GM23338 (cell line): ENCODE measurements around the gene SLC12A6. TPM values are rescaled to one million over a fixed set of nuclear protein-coding genes. Genes with fewer than 3 reads are reported as not detected.

ENCODE experiments used
- ATAC-seq: fragments of 200-7000 bp; cut with Tn5 transposase; 3 replicates; pipeline ENCODE4 v1.9.1; 2020
- DNase-seq: peaks from one replicate; pipeline ENCODE4 v3.0.0-alpha.2; 2015; ENCODE audit warnings: low spot score
- H2AFZ ChIP-seq: fragments of 200-600 bp; sonication (generic); 2 replicates; pipeline ENCODE4 v1.8.0; 2016; ENCODE audit warnings: antibody characterized with exemption, mild to moderate bottlenecking, moderate library complexity
- H3F3A ChIP-seq: fragments of 200-600 bp; sonication (generic); replicated peaks from 2 replicates; pipeline ENCODE4 v1.8.0; 2017; ENCODE audit warnings: antibody characterized with exemption, mixed run types, low read depth
- H3K27ac ChIP-seq: fragments of 200-600 bp; sonication (generic); 2 replicates; pipeline ENCODE4 v1.6.1; 2016; ENCODE audit warnings: low read depth
- H3K27me3 ChIP-seq: fragments of 200-600 bp; sonication (generic); 2 replicates; pipeline ENCODE4 v1.8.0; 2016; ENCODE audit warnings: mild to moderate bottlenecking, mixed run types, moderate library complexity; ENCODE audit not compliant: insufficient read depth
- H3K36me3 ChIP-seq: fragments of 200-600 bp; sonication (generic); 2 replicates; pipeline ENCODE4 v1.8.0; 2016; ENCODE audit warnings: mild to moderate bottlenecking; ENCODE audit not compliant: insufficient read depth
- H3K4me1 ChIP-seq: fragments of 200-600 bp; sonication (generic); 2 replicates; pipeline ENCODE4 v1.8.0; 2016; ENCODE audit warnings: mild to moderate bottlenecking, moderate library complexity; ENCODE audit not compliant: insufficient read depth
- H3K4me2 ChIP-seq: fragments of 200-600 bp; sonication (generic); 2 replicates; pipeline ENCODE4 v1.7.1; 2017; ENCODE audit warnings: mixed run types
- H3K4me3 ChIP-seq: fragments of 200-600 bp; sonication (generic); 2 replicates; pipeline ENCODE4 v1.6.1; 2016; ENCODE audit warnings: mixed run types
- H3K79me2 ChIP-seq: fragments of 200-600 bp; sonication (generic); replicated peaks from 2 replicates; pipeline ENCODE4 v1.8.0; 2017; ENCODE audit warnings: mild to moderate bottlenecking; ENCODE audit not compliant: insufficient read depth
- H3K9me2 ChIP-seq: fragments of 200-600 bp; sonication (generic); 2 replicates; pipeline ENCODE4 v1.8.0; 2017; ENCODE audit not compliant: insufficient read depth
- H4K20me1 ChIP-seq: fragments of 200-600 bp; sonication (generic); replicated peaks from 2 replicates; pipeline ENCODE4 v1.8.0; 2017; ENCODE audit warnings: mild to moderate bottlenecking; ENCODE audit not compliant: insufficient read depth
- H3K27ac Mint-ChIP-seq: 2 replicates; pipeline ENCODE4 v1.8.0; 2020; ENCODE audit warnings: inconsistent platforms, mild to moderate bottlenecking, moderate library complexity, mixed read lengths
- H3K27me3 Mint-ChIP-seq: 3 replicates; pipeline ENCODE4 v1.8.0; 2022; ENCODE audit warnings: low read depth, mild to moderate bottlenecking, moderate library complexity, mixed read lengths, inconsistent platforms; ENCODE audit not compliant: insufficient read depth, poor library complexity
- H3K36me3 Mint-ChIP-seq: 3 replicates; pipeline ENCODE4 v1.8.0; 2021; ENCODE audit warnings: low read depth, mild to moderate bottlenecking, inconsistent platforms, moderate library complexity, mixed read lengths
- H3K4me1 Mint-ChIP-seq: 3 replicates; pipeline ENCODE4 v1.8.0; 2020; ENCODE audit warnings: mild to moderate bottlenecking, inconsistent platforms, mixed read lengths
- H3K4me3 Mint-ChIP-seq: 3 replicates; pipeline ENCODE4 v1.8.0; 2021; ENCODE audit warnings: moderate library complexity, mild to moderate bottlenecking, inconsistent platforms, mixed read lengths
- H3K9me3 Mint-ChIP-seq: 3 replicates; pipeline ENCODE4 v1.8.0; 2020; ENCODE audit warnings: moderate library complexity, mild to moderate bottlenecking, inconsistent platforms, mixed read lengths
- CREB1 ChIP-seq: fragments of 250-450 bp; sonication (Bioruptor Pico); IDR thresholded peaks from 2 replicates; pipeline ENCODE4 v1.5.0; 2020; ENCODE audit warnings: low read depth, mild to moderate bottlenecking, moderate library complexity
- ETS1 ChIP-seq: IDR thresholded peaks from 2 replicates; pipeline ENCODE4 v1.6.1; 2016; ENCODE audit warnings: antibody characterized with exemption
- NANOG ChIP-seq: IDR thresholded peaks from 2 replicates; pipeline ENCODE4 v1.6.1; 2016; ENCODE audit warnings: antibody characterized with exemption, borderline replicate concordance
- STAT1 ChIP-seq: IDR thresholded peaks from one replicate; pipeline ENCODE4 v1.6.1; 2016; ENCODE audit warnings: antibody characterized with exemption; ENCODE audit not compliant: unreplicated experiment
- ZNF462 ChIP-seq: fragments of 250-450 bp; sonication (Bioruptor Pico); IDR thresholded peaks from 2 replicates; pipeline ENCODE4 v1.5.0; 2020; ENCODE audit warnings: mild to moderate bottlenecking, moderate library complexity
- polyA plus RNA-seq: library from polyadenylated mRNA; unstranded; fragments of >200 nt; fragmentation: Nextera tagmentation; extraction: Ambion mirVana; gene quantifications from 2 replicates; pipeline ENCODE4 v1.2.1, GENCODE V29; 2016
- total RNA-seq: library from RNA; depleted of rRNA; stranded (reverse); fragments of >200 nt; shearing (Covaris generic); gene quantifications from 2 replicates; pipeline ENCODE4 v1.2.3, GENCODE V29; 2014

Gene SLC12A6
- total and polyA plus RNA-seq, 2 experiments from 2014 or later, result 2.4 to 14.1 TPM

- Histone ChIP-seq H4K20me1 (peaks cover 8% of the 10 kb centered on the region), H3F3A (no peaks in the 10 kb centered on the region), H3K4me3 (peak overlapping the region; percentile 97), H3K4me2 (peak overlapping the region; percentile 91), H3K27ac (0 out of 2 replicates have a peak overlapping the region, but pooled peaks have one; percentile 81), H2AFZ (peak overlapping the region; percentile 99; the same call in 1 of the 2 replicates), H3K27me3 (no peaks in the 10 kb centered on the region), H3K9me2 (no peaks in the 10 kb centered on the region), H3K79me2 (peaks cover 10% of the 10 kb centered on the region), H3K4me1 (peaks cover 13% of the 10 kb centered on the region), H3K36me3 (peaks cover 1% of the 10 kb centered on the region; the same call in 1 of the 2 replicates)
- peak overlapping the region; percentile 94 for H3K4me3 Mint-ChIP-seq
- ATAC-seq (no peak), DNase-seq (no peak)
- H3K4me1 Mint-ChIP-seq, result peaks cover 12% of the 10 kb centered on the region
- H3K36me3 Mint-ChIP-seq, result peaks cover 20% of the 10 kb centered on the region
- no peak overlapping the region for H3K27ac Mint-ChIP-seq
- no peaks in the 10 kb centered on the region; the same call in 2 of the 3 replicates for H3K9me3 Mint-ChIP-seq
- TF ChIP-seq CREB1 (CRISPR knock-in tag) (no peak), STAT1 (no peak), ETS1 (no peak), NANOG (no peak), ZNF462 (CRISPR knock-in tag) (no peak)
- peaks cover 3% of the 10 kb centered on the region for H3K27me3 Mint-ChIP-seq
Measured at GRCh38 chr15:34336231-34336990, 1.2 kb downstream of the SLC12A6 start.
